H1 (cell line): ENCODE measurements around the gene MIOX. TPM values are rescaled to one million over a fixed set of nuclear protein-coding genes. Genes with fewer than 3 reads are reported as not detected.

ENCODE experiments used
- ASH2L ChIP-seq: fragments of 200-600, 300-600 bp; sonication (generic); IDR thresholded peaks from one replicate; pipeline ENCODE4 v1.7.1; 2017; ENCODE audit warnings: low read length
- ATF2 ChIP-seq: IDR thresholded peaks from 2 replicates; pipeline ENCODE4 v1.6.1; 2012; ENCODE audit warnings: low read length, inconsistent platforms
- BACH1 ChIP-seq: IDR thresholded peaks from 2 replicates; pipeline ENCODE4 v1.6.1; 2012; ENCODE audit warnings: low read length, improper control_type of control experiment
- BRCA1 ChIP-seq: IDR thresholded peaks from 2 replicates; pipeline ENCODE4 v1.6.1; 2012; ENCODE audit warnings: low read depth, low read length, improper control_type of control experiment
- CHD2 ChIP-seq: IDR thresholded peaks from 2 replicates; pipeline ENCODE4 v1.6.1; 2012; ENCODE audit warnings: low read length, improper control_type of control experiment
- EGR1 ChIP-seq: IDR thresholded peaks from 2 replicates; pipeline ENCODE4 v1.6.1; 2011; ENCODE audit warnings: low read depth, low read length, borderline replicate concordance
- FOSL1 ChIP-seq: IDR thresholded peaks from 2 replicates; pipeline ENCODE4 v1.6.1; 2011; ENCODE audit warnings: mild to moderate bottlenecking, low read depth, low read length, moderate library complexity; ENCODE audit not compliant: insufficient read depth
- JUN ChIP-seq: IDR thresholded peaks from 2 replicates; pipeline ENCODE4 v1.6.1; 2011; ENCODE audit warnings: low read depth, mild to moderate bottlenecking, improper control_type of control experiment, low read length
- KDM4A ChIP-seq: IDR thresholded peaks from one replicate; pipeline ENCODE4 v1.7.1; 2012; ENCODE audit warnings: low read depth, mild to moderate bottlenecking, moderate library complexity, low read length, inconsistent platforms; ENCODE audit not compliant: severe bottlenecking
- MAFK ChIP-seq: IDR thresholded peaks from 2 replicates; pipeline ENCODE4 v1.6.1; 2012; ENCODE audit warnings: low read depth, mild to moderate bottlenecking, improper control_type of control experiment, low read length
- POLR2AphosphoS5 ChIP-seq: IDR thresholded peaks from 2 replicates; pipeline ENCODE4 v1.6.1; 2011; ENCODE audit warnings: low read depth, low read length
- POU5F1 ChIP-seq: IDR thresholded peaks from 2 replicates; pipeline ENCODE4 v1.6.1; 2011; ENCODE audit warnings: low read depth, mild to moderate bottlenecking, low read length, moderate library complexity
- RAD21 ChIP-seq, 2 experiments: IDR thresholded peaks in 1 of 2; conservative IDR thresholded peaks in 1 of 2; 2 replicates each; pipeline ENCODE4 v1.6.1; 2011; ENCODE audit warnings: low read depth in 2 of 2, low read length in 2 of 2, improper control_type of control experiment in 1 of 2, inconsistent platforms in 1 of 2, mild to moderate bottlenecking in 1 of 2, moderate library complexity in 1 of 2
- RFX5 ChIP-seq: IDR thresholded peaks from 2 replicates; pipeline ENCODE4 v1.6.1; 2011; ENCODE audit warnings: low read depth, low read length, improper control_type of control experiment, borderline replicate concordance
- RXRA ChIP-seq: IDR thresholded peaks from 2 replicates; pipeline ENCODE4 v1.6.1; 2011; ENCODE audit warnings: low read depth, mild to moderate bottlenecking, low read length, moderate library complexity; ENCODE audit not compliant: insufficient read depth
- SIRT6 ChIP-seq: IDR thresholded peaks from one replicate; pipeline ENCODE4 v1.7.1; 2012; ENCODE audit warnings: low read length, inconsistent platforms
- SIX5 ChIP-seq: IDR thresholded peaks from 2 replicates; pipeline ENCODE4 v1.6.1; 2011; ENCODE audit warnings: mild to moderate bottlenecking, low read depth, low read length
- SP4 ChIP-seq: IDR thresholded peaks from 2 replicates; pipeline ENCODE4 v1.6.1; 2012; ENCODE audit warnings: low read length, inconsistent platforms
- SUZ12 ChIP-seq: fragments of 200-600 bp; sonication (generic); IDR thresholded peaks from 2 replicates; pipeline ENCODE4 v1.6.1; 2012; ENCODE audit warnings: mild to moderate bottlenecking, inconsistent platforms, low read length, moderate library complexity, mixed read lengths
- TAF1 ChIP-seq: IDR thresholded peaks from 2 replicates; pipeline ENCODE4 v1.6.1; 2011; ENCODE audit warnings: mild to moderate bottlenecking, low read depth, low read length
- TBP ChIP-seq: IDR thresholded peaks from 2 replicates; pipeline ENCODE4 v1.6.1; 2011; ENCODE audit warnings: low read depth, low read length, improper control_type of control experiment
- USF2 ChIP-seq: IDR thresholded peaks from 2 replicates; pipeline ENCODE4 v1.6.1; 2011; ENCODE audit warnings: low read length, improper control_type of control experiment
- YY1 ChIP-seq: IDR thresholded peaks from 2 replicates; pipeline ENCODE4 v1.6.1; 2011; ENCODE audit warnings: low read depth, mild to moderate bottlenecking, low read length
- polyA plus RNA-seq, 7 experiments: library from polyadenylated mRNA; depleted of rRNA in 3 of 7; stranded (reverse) in 5 of 7; unstranded in 2 of 7; fragments of >200 nt in 5 of 7; fragments of 200-250 nt in 2 of 7; gene quantifications; 1 replicate in 5 of 7; 2 replicates in 1 of 7; 4 replicates in 1 of 7; pipeline versions ENCODE4 v1.2.1 to v1.2.3, GENCODE V29; 2011 to 2013; ENCODE audit warnings: missing spikeins in 2 of 7, mixed read lengths in 2 of 7
- total RNA-seq: library from RNA; stranded (reverse); fragmentation: NEBNext Ultra II Directional; extraction: Animal tissue kit (Norgen Biotek cat#: 25700); gene quantifications from 2 replicates; pipeline ENCODE4 v1.2.1, GENCODE V29; 2021

Gene MIOX
- total and polyA plus RNA-seq, 2 of the 8 experiments (the other 6 are each of a cell fraction or from before 2014, with no cell fraction given) = 0.30 to 0.32 TPM

- TF ChIP-seq FOSL1 = no peak
- no peak for TF ChIP-seq SUZ12
- peak; percentile 13; the same call in 1 of the 2 replicates for TF ChIP-seq BRCA1
- no peak for TF ChIP-seq RXRA
- TF ChIP-seq POU5F1 = no peak
- TF ChIP-seq YY1 = peak; percentile 98
- no peak for TF ChIP-seq USF2
- peak; percentile 97 for TF ChIP-seq POLR2AphosphoS5
- peak; percentile 42 for TF ChIP-seq KDM4A
- TF ChIP-seq ATF2 = peak; percentile 46; the same call in 1 of the 2 replicates
- peak; percentile 94 for TF ChIP-seq TBP
- TF ChIP-seq RAD21 (IDR thresholded peaks at IDR 0.05 in 1 of 2, conservative IDR thresholded peaks at IDR 0.05 in 1 of 2; ENCODE audit: low read depth in 2 of 2, low read length in 2 of 2) = no peak
- no peak for TF ChIP-seq SIX5
- no peak for TF ChIP-seq SP4
- TF ChIP-seq SIRT6 = no peak
- TF ChIP-seq JUN = no peak
- no peak for TF ChIP-seq CHD2
- TF ChIP-seq TAF1 = peak; percentile 99
- no peak for TF ChIP-seq RFX5
- peak; percentile 50 for TF ChIP-seq ASH2L
- TF ChIP-seq MAFK = no peak
- peak; percentile 94 for TF ChIP-seq EGR1
- TF ChIP-seq BACH1 = no peak
Measured at GRCh38 chr22:50507991-50508884, 21.6 kb downstream of the MIOX start, which contains the start of gene NCAPH2 (continued).
